ENCODE data around the gene PTPRZ1. TPM values are rescaled to one million over a fixed set of nuclear protein-coding genes. Genes with fewer than 3 reads are reported as not detected.

PTPRZ1 gene
- total RNA-seq: 0.80 TPM
- long read RNA-seq: 0 reads

DNA sequence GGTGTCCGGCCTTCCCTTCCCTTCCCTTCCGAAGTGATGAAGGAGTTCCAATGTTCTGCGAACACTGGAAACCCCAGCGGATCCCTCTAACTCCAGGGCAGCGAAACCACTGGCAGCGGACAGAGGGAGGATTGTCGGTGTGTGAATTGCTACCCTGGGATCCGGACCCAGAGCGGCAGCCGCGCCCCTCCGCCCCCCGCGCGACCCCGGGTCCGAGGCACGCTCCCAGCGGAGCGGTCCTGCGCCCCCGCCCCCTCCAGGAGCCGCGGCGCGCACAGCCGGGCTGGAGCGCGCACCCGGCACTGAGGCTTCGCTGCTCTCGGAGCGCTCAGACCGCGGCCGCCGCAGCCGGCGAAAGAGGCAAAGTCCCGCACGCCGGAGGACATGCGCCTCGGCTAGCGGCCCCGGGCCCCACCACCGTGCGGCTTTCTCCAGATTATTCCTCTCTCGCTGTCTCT is at the start of gene PTPRZ1:
TSS of gene PTPRZ1 (plus strand) at position 331 of the 458 bp plus-strand sequence. CDS start 339 bp downstream, outside the sequence.
- no peaks in the 10 kb centered on the region for H3K9me3 ChIP-seq (replicated peaks)
- peaks cover 70% of the 10 kb centered on the region for H3K27me3 ChIP-seq (ENCODE audit: low read depth)
- no peak for DNase-seq
- peak within 1 kb of the TSS; percentile 65 for H3K4me3 ChIP-seq
- no peaks in the 10 kb centered on the region for H3K36me3 ChIP-seq
- H3K27ac ChIP-seq (replicated peaks): no peak within 1 kb of the TSS
- H3K4me1 ChIP-seq: peaks cover 14% of the 10 kb centered on the region
- TF ChIP-seq, protein P1, sequence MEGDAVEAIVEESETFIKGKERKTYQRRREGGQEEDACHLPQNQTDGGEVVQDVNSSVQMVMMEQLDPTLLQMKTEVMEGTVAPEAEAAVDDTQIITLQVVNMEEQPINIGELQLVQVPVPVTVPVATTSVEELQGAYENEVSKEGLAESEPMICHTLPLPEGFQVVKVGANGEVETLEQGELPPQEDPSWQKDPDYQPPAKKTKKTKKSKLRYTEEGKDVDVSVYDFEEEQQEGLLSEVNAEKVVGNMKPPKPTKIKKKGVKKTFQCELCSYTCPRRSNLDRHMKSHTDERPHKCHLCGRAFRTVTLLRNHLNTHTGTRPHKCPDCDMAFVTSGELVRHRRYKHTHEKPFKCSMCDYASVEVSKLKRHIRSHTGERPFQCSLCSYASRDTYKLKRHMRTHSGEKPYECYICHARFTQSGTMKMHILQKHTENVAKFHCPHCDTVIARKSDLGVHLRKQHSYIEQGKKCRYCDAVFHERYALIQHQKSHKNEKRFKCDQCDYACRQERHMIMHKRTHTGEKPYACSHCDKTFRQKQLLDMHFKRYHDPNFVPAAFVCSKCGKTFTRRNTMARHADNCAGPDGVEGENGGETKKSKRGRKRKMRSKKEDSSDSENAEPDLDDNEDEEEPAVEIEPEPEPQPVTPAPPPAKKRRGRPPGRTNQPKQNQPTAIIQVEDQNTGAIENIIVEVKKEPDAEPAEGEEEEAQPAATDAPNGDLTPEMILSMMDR (IDR thresholded peaks at IDR 0.05; ENCODE audit: borderline replicate concordance): no peak
- intact Hi-C loops (cut with micrococcal nuclease): no loop called here

DNA sequence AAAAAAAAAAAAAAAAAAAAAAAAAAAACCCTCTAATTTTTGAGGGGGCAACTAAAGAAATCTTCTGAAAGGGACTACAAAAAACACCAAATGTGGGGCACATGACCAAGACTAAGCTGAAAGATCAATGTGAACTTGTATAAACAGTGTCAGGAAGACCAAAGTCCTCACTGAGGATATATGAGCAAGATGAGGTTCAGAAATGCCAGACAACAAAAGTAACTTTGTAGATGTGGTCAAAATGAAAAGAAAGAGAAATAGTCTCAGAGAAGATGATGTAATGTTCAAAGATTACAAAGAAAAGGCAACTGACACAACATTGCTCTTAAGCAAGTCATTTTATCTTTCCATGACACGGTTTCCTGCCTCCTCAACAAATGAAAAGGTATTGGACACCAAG is 48.7 kb upstream of the PTPRZ1 start:
- intact Hi-C loops (cut with micrococcal nuclease): no loop called here
- Histone ChIP-seq H3K4me3 (no peak overlapping the region), H3K27me3 (ENCODE audit: low read depth) (no peaks in the 10 kb centered on the region), H3K27ac (replicated peaks) (no peak overlapping the region), H3K4me1 (no peaks in the 10 kb centered on the region), H3K36me3 (no peaks in the 10 kb centered on the region), H3K9me3 (replicated peaks) (no peaks in the 10 kb centered on the region)
- TF ChIP-seq, protein P1 (IDR thresholded peaks at IDR 0.05; ENCODE audit: borderline replicate concordance): no peak
- DNase-seq: no peak

DNA sequence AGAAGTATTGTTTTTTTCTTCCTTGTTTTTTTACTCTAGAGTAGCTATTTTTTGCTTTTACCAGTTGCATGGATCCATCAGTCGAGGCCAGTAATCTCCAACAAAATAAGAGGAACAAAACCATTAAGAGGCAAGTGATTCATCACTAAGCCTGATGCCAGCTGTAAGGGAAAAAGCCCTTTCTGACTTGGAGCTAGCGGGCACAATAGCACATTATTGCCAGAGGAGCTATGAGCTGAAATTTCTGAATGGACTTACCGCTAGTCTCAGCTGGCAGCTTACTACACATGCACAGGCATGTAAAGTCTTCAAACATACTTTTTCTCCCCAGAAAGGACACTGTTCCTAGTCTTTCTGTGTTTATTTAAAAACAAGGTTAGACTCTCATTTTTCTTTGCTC is 41.6 kb upstream of the PTPRZ1 start:
- no peak overlapping the region for H3K4me3 ChIP-seq
- H3K9me3 ChIP-seq (replicated peaks): peaks cover 12% of the 10 kb centered on the region
- H3K4me1 ChIP-seq: no peaks in the 10 kb centered on the region
- intact Hi-C loops (cut with micrococcal nuclease): no loop called here
- no peak overlapping the region for H3K27ac ChIP-seq (replicated peaks)
- DNase-seq: no peak
- TF ChIP-seq, protein P1 (IDR thresholded peaks at IDR 0.05; ENCODE audit: borderline replicate concordance): no peak
- no peaks in the 10 kb centered on the region for H3K36me3 ChIP-seq
- no peaks in the 10 kb centered on the region for H3K27me3 ChIP-seq (ENCODE audit: low read depth)

DNA sequence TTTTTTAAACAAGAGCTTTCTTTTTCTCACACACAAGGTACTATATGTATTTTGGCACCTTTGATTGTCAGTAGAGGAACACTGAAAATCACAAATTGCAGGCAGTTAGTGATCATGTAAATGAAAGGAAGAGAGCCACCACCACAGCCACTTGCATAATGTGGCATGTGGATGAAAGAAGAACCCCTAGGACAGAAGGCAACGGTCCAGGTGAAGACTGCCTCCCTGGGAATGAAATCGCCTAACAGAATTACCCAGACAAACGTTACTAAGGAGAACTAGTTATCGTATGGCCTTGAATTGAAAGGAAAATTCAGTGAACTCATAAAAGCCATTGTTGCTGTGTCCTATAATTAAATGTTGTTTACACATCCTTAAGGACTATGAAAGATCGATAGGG is 41.2 kb upstream of the PTPRZ1 start:
- DNase-seq: no peak

DNA sequence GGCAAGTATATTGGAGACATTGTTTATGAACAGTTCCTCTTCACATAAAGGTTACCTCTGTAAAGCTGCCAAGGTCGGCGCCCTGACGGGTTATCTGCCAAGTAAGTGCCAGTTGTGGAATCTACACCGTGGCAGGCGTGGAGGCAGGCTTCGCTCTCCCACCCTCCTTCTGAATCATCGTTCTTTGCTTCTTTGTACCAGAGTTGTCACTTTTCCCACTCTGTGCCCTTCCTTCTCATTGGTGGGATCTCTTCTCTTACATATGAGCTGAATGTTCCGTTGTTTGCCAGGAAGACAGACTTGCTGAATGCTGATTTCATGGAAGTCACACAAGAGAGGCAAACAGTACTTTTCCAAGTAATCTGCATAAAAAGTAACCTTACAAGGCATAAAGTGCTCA is 40.6 kb upstream of the PTPRZ1 start:
- H3K4me3 ChIP-seq: no peak overlapping the region
- H3K27me3 ChIP-seq (ENCODE audit: low read depth): no peaks in the 10 kb centered on the region
- no peaks in the 10 kb centered on the region for H3K36me3 ChIP-seq
- H3K9me3 ChIP-seq (replicated peaks): peaks cover 12% of the 10 kb centered on the region
- TF ChIP-seq, protein P1 (IDR thresholded peaks at IDR 0.05; ENCODE audit: borderline replicate concordance): no peak
- DNase-seq: no peak
- H3K4me1 ChIP-seq: no peaks in the 10 kb centered on the region
- intact Hi-C loops (cut with micrococcal nuclease): no loop called here
- H3K27ac ChIP-seq (replicated peaks): no peak overlapping the region

More for the DNA sequence above, 41.2 kb upstream of the PTPRZ1 start:
- Histone ChIP-seq H3K4me1 (no peaks in the 10 kb centered on the region), H3K4me3 (no peak overlapping the region), H3K36me3 (no peaks in the 10 kb centered on the region), H3K9me3 (replicated peaks) (peaks cover 12% of the 10 kb centered on the region), H3K27ac (replicated peaks) (no peak overlapping the region), H3K27me3 (ENCODE audit: low read depth) (no peaks in the 10 kb centered on the region)
- intact Hi-C loops (cut with micrococcal nuclease): no loop called here
- TF ChIP-seq, protein P1 (IDR thresholded peaks at IDR 0.05; ENCODE audit: borderline replicate concordance): no peak
